Body of pancreas (tissue), 4 donors: Measurements from ENCODE around the gene SH2D5. TPM values are rescaled to one million over a fixed set of nuclear protein-coding genes. Genes with fewer than 3 reads are reported as not detected.

Source experiments
- ATAC-seq: fragments of 150-250 bp; one replicate; pipeline ENCODE4 v1.9.1; 2016
- DNase-seq, 4 donors: peaks; one replicate each; pipeline ENCODE4 v3.0.0-alpha.2; 2019
- H3K27ac ChIP-seq, 4 donors: fragments of 200-600 bp; sonication (generic); 1 replicate in 3 of 4; 2 replicates in 1 of 4; pipeline versions ENCODE4 v1.5.1 to v1.6.1; 2016 to 2019; ENCODE audit warnings: mild to moderate bottlenecking in 1 of 4, mixed read lengths in 1 of 4, moderate library complexity in 1 of 4
- H3K27me3 ChIP-seq, 2 donors: fragments of 200-600 bp; sonication (generic); one replicate each; pipeline ENCODE4 v1.6.0; 2016; ENCODE audit warnings: mild to moderate bottlenecking in 1 of 2
- H3K36me3 ChIP-seq, 2 donors: fragments of 200-600 bp; sonication (generic); replicated peaks in 1 of 2; 2 replicates each; pipeline ENCODE4 v1.5.1; 2016; ENCODE audit warnings: low read depth in 2 of 2; ENCODE audit not compliant: insufficient read depth in 1 of 2
- H3K4me1 ChIP-seq: fragments of 200-600 bp; sonication (generic); one replicate; pipeline ENCODE4 v1.6.0; 2016
- H3K4me3 ChIP-seq, 2 donors: fragments of 200-600 bp; sonication (generic); 1 replicate in 1 of 2; 2 replicates in 1 of 2; pipeline ENCODE4 v1.5.1; 2016 to 2019
- H3K9me3 ChIP-seq, 3 donors: fragments of 200-600 bp; sonication (generic); 1 replicate in 2 of 3; 2 replicates in 1 of 3; pipeline ENCODE4 v1.5.1; 2016
- CTCF ChIP-seq, 7 experiments: fragments of 450-650 bp in 4 of 7; fragments of 200-600 bp in 3 of 7; sonication (generic) in 3 of 7; IDR thresholded peaks; one replicate each; pipeline ENCODE4 v1.5.1; 2016 to 2019; ENCODE audit warnings: antibody characterized with exemption in 7 of 7
- POLR2A ChIP-seq, 3 donors: fragments of 450-650 bp; IDR thresholded peaks; one replicate each; pipeline ENCODE4 v1.6.1; 2016; ENCODE audit warnings: antibody characterized with exemption in 3 of 3, mild to moderate bottlenecking in 2 of 3
- WGBS, 2 donors: methylation state at CpG; one replicate each; pipeline ENCODE4 v1.1.5; 2017; 5-methylcytosine and 5-hydroxymethylcytosine counted together
- intact Hi-C: fragments of 100-400 bp; cut with DNase I; formaldehyde crosslinking; loops from one replicate; pipeline ENCODE4 v1.15.1; 2023
- total RNA-seq, 2 donors: library from RNA; depleted of rRNA; stranded (reverse); fragments of >200 nt; gene quantifications; one replicate each; pipeline ENCODE4 v1.1.0, GENCODE V29; 2016

SH2D5 gene
- total RNA-seq, 2 donors from 2014 or later: not detected

- WGBS, 2 donors: 84% methylated on average over 34 of the region's 35 CpGs; no CpG with 5 or more reads in 1 of the 2 donors
- no peaks in the 10 kb centered on the region for H3K4me1 ChIP-seq
- ATAC-seq: no peak
- no peaks in the 10 kb centered on the region for H3K36me3 ChIP-seq
- H3K9me3 ChIP-seq: no peaks in the 10 kb centered on the region
- H3K4me3 ChIP-seq: no peak overlapping the region
- intact Hi-C loops: no loop called here
- no peak overlapping the region for H3K27ac ChIP-seq
- no peak for DNase-seq
- H3K27me3 ChIP-seq: no peaks in the 10 kb centered on the region
- TF ChIP-seq POLR2A (IDR thresholded peaks at IDR 0.05) (no peak), CTCF (IDR thresholded peaks at IDR 0.05) (no peak)
These were observed 8.8 kb downstream of the SH2D5 start for GRCh38 chr1:20723537-20724363.

- TF ChIP-seq POLR2A (IDR thresholded peaks at IDR 0.05): no peak
- no peak for TF ChIP-seq CTCF (IDR thresholded peaks at IDR 0.05)
- Histone ChIP-seq H3K27ac (no peak overlapping the region), H3K4me1 (peaks cover under 1% of the 10 kb centered on the region), H3K27me3 (no peaks in the 10 kb centered on the region), H3K36me3 (no peaks in the 10 kb centered on the region), H3K9me3 (no peaks in the 10 kb centered on the region), H3K4me3 (no peak overlapping the region)
- DNase-seq (no peak), ATAC-seq (no peak)
- intact Hi-C loops: no loop called here
- WGBS, 2 donors: 72 to 78% methylated on average over 4 of the region's 4 CpGs
These were observed 9.4 kb downstream of the SH2D5 start for GRCh38 chr1:20723159-20723536.

- no peaks in the 10 kb centered on the region for H3K36me3 ChIP-seq
- WGBS, 2 donors: 65 to 85% methylated on average over 12 to 27 of the region's 29 CpGs
- DNase-seq (no peak), ATAC-seq (no peak)
- no peak for TF ChIP-seq POLR2A (IDR thresholded peaks at IDR 0.05)
- no peak for TF ChIP-seq CTCF (IDR thresholded peaks at IDR 0.05)
- intact Hi-C loops: no loop called here
- no peaks in the 10 kb centered on the region for H3K9me3 ChIP-seq
- no peaks in the 10 kb centered on the region for H3K27me3 ChIP-seq
- no peak overlapping the region for H3K27ac ChIP-seq
- H3K4me1 ChIP-seq: peaks cover 10% of the 10 kb centered on the region
- no peak overlapping the region for H3K4me3 ChIP-seq
These were observed 11.1 kb downstream of the SH2D5 start for GRCh38 chr1:20721117-20722061.

GRCh38 chr1:20720631-20721091 is 11.8 kb downstream of the SH2D5 start:
- Histone ChIP-seq H3K9me3 (no peaks in the 10 kb centered on the region), H3K27me3 (no peaks in the 10 kb centered on the region), H3K36me3 (no peaks in the 10 kb centered on the region), H3K27ac (no peak overlapping the region), H3K4me3 (no peak overlapping the region), H3K4me1 (peaks cover 10% of the 10 kb centered on the region)
- no peak for ATAC-seq
- WGBS, 2 donors: 79 to 82% methylated on average over 3 to 12 of the region's 12 CpGs
- no peak for DNase-seq
- TF ChIP-seq CTCF (IDR thresholded peaks at IDR 0.05) (no peak), POLR2A (IDR thresholded peaks at IDR 0.05) (no peak)
- intact Hi-C loops: no loop called here
